K562 (cell line): ENCODE data around the gene SEPTIN1. TPM values are rescaled to one million over a fixed set of nuclear protein-coding genes. Genes with fewer than 3 reads are reported as not detected.

Experiments used
- ATAC-seq: fragments of 200-7000 bp; cut with Tn5 transposase; 3 replicates; pipeline ENCODE4 v1.9.1; 2020; ENCODE audit warnings: moderate library complexity
- BruUV-seq: library from RNA; stranded (reverse); fragments of 400-500 nt; replicated peaks from 2 replicates; lab custom pipeline; 2021; lab: Mats Ljungman, UMichigan
- CTCF ChIA-PET: fragments of 300-600 bp; formaldehyde crosslinking; extraction: SDS; loops from one replicate; lab custom pipeline; 2021; ENCODE audit warnings: low intra/inter-chr PET ratio; lab: Yijun Ruan, JAX
- POLR2A ChIA-PET: fragments of 300-600, 350-650 bp; sonication (Branson Sonifier 250); formaldehyde crosslinking; extraction: SDS; loops from one replicate; lab custom pipeline; 2021; ENCODE audit warnings: antibody characterized with exemption, inconsistent platforms; lab: Yijun Ruan, JAX
- DNase-seq, 4 experiments: peaks; one replicate each; pipeline versions ENCODE4 v3.0.0 to v3.0.0-alpha.2; 2011 to 2018; ENCODE audit warnings: low spot score in 3 of 4, mixed read lengths in 3 of 4; ENCODE audit errors: extremely low read depth in 1 of 4
- FAIRE-seq: peaks from 2 replicates; lab custom pipeline; 2011; peaks lifted over from hg19 to GRCh38; lab: Jason Lieb, UNC
- H2AFZ ChIP-seq: 2 replicates; pipeline ENCODE4 v1.6.0; 2011; ENCODE audit warnings: low read depth, low read length, control low read depth, inconsistent platforms
- H3K27ac ChIP-seq: fragments of 200-600 bp; 3 replicates; pipeline ENCODE4 v1.8.0; 2011; ENCODE audit warnings: low read depth, mild to moderate bottlenecking, control low read depth, inconsistent platforms, low read length, moderate library complexity, mixed read lengths; ENCODE audit errors: extremely low read depth
- H3K27me3 ChIP-seq, 2 experiments: fragments of 300-600 bp in 1 of 2; 2 replicates in 1 of 2; 3 replicates in 1 of 2; pipeline versions ENCODE4 v1.6.0 to v1.8.0; 2011; ENCODE audit warnings: inconsistent platforms in 2 of 2, low read length in 2 of 2, mild to moderate bottlenecking in 1 of 2, mixed read lengths in 1 of 2, moderate library complexity in 1 of 2; ENCODE audit not compliant: control insufficient read depth in 2 of 2, insufficient read depth in 2 of 2
- H3K36me3 ChIP-seq: fragments of 300-600 bp; 3 replicates; pipeline ENCODE4 v1.8.0; 2011; ENCODE audit warnings: mild to moderate bottlenecking, low read length, inconsistent platforms; ENCODE audit not compliant: control insufficient read depth, insufficient read depth
- H3K4me1 ChIP-seq, 2 experiments: fragments of 200-600 bp in 1 of 2; replicated peaks in 1 of 2; 2 replicates in 1 of 2; 3 replicates in 1 of 2; pipeline versions ENCODE4 v1.5.1 to v1.8.0; 2011; ENCODE audit warnings: inconsistent platforms in 2 of 2, low read length in 2 of 2, mild to moderate bottlenecking in 1 of 2, mixed read lengths in 1 of 2, moderate library complexity in 1 of 2; ENCODE audit not compliant: control insufficient read depth in 2 of 2, insufficient read depth in 2 of 2
- H3K4me2 ChIP-seq: 2 replicates; pipeline ENCODE4 v1.6.1; 2011; ENCODE audit warnings: low read length, control low read depth, inconsistent platforms, mixed read lengths; ENCODE audit not compliant: insufficient read depth
- H3K4me3 ChIP-seq: fragments of 200-600 bp; sonication (generic), shearing (Covaris generic); 2 replicates; pipeline ENCODE4 v1.5.1; 2016; ENCODE audit warnings: control low read depth, inconsistent platforms
- H3K79me2 ChIP-seq: fragments of 200-600 bp; 3 replicates; pipeline ENCODE4 v1.8.0; 2011; ENCODE audit warnings: low read length, inconsistent platforms; ENCODE audit not compliant: control insufficient read depth, insufficient read depth
- H3K9ac ChIP-seq, 2 experiments: 2 replicates each; pipeline versions ENCODE4 v1.6.0 to v1.6.1; 2011; ENCODE audit warnings: low read depth in 2 of 2, low read length in 2 of 2, control low read depth in 1 of 2, inconsistent platforms in 1 of 2, mild to moderate bottlenecking in 1 of 2, mixed read lengths in 1 of 2; ENCODE audit not compliant: insufficient read depth in 1 of 2
- H3K9me1 ChIP-seq: one replicate; pipeline ENCODE4 v1.6.0; 2011; ENCODE audit warnings: inconsistent platforms, mild to moderate bottlenecking, low read length, moderate library complexity; ENCODE audit not compliant: control insufficient read depth, insufficient read depth
- H3K9me3 ChIP-seq: replicated peaks from 2 replicates; pipeline ENCODE4 v1.5.1; 2011; ENCODE audit warnings: low read depth, low read length, inconsistent platforms; ENCODE audit not compliant: control insufficient read depth, insufficient read depth
- H4K20me1 ChIP-seq: replicated peaks from 2 replicates; pipeline ENCODE4 v1.6.1; 2011; ENCODE audit warnings: low read length, inconsistent platforms, mixed read lengths; ENCODE audit not compliant: control insufficient read depth, insufficient read depth
- ARID4B ChIP-seq: sonication (generic); formaldehyde crosslinking; IDR thresholded peaks from 2 replicates; pipeline ENCODE4 v1.8.0; 2022; ENCODE audit warnings: mild to moderate bottlenecking, missing genetic modification reagents
- BCOR ChIP-seq: fragments of 450-650 bp; IDR thresholded peaks from 2 replicates; pipeline ENCODE4 v1.6.1; 2016
- CREB1 ChIP-seq, 2 experiments: sonication (generic) in 1 of 2; formaldehyde crosslinking in 1 of 2; IDR thresholded peaks; 2 replicates each; pipeline versions ENCODE4 v1.6.1 to v1.8.0; 2012 to 2022; ENCODE audit warnings: inconsistent platforms in 1 of 2, mild to moderate bottlenecking in 1 of 2, missing genetic modification reagents in 1 of 2, moderate library complexity in 1 of 2
- ESRRA ChIP-seq: fragments of 450-650 bp; IDR thresholded peaks from 2 replicates; pipeline ENCODE4 v1.6.1; 2014; ENCODE audit warnings: low read depth, mild to moderate bottlenecking, moderate library complexity, borderline replicate concordance
- GABPB1 ChIP-seq: sonication (generic); formaldehyde crosslinking; IDR thresholded peaks from 2 replicates; pipeline ENCODE4 v1.8.0; 2022; ENCODE audit warnings: mild to moderate bottlenecking, missing genetic modification reagents
- GATAD2A ChIP-seq: fragments of 450-650 bp; IDR thresholded peaks from 2 replicates; pipeline ENCODE4 v1.6.1; 2017
- KDM5B ChIP-seq: fragments of 200-600 bp; sonication (generic); IDR thresholded peaks from 2 replicates; pipeline ENCODE4 v1.6.1; 2012; ENCODE audit warnings: low read depth, mild to moderate bottlenecking, moderate library complexity, low read length, control low read depth, inconsistent platforms; ENCODE audit not compliant: insufficient replicate concordance
- KLF10 ChIP-seq: fragments of 250-450 bp; sonication (Bioruptor Pico); IDR thresholded peaks from 2 replicates; pipeline ENCODE4 v1.6.1; 2021; ENCODE audit warnings: matching md5 sums
- MAFF ChIP-seq: IDR thresholded peaks from 2 replicates; pipeline ENCODE4 v1.6.1; 2012; ENCODE audit warnings: low read length, improper control_type of control experiment
- MAZ ChIP-seq, 2 experiments: fragments of 450-650 bp in 1 of 2; sonication (generic) in 1 of 2; formaldehyde crosslinking; IDR thresholded peaks in 1 of 2; conservative IDR thresholded peaks in 1 of 2; 2 replicates each; pipeline versions ENCODE4 v1.4.0 to v1.5.0; 2020; ENCODE audit warnings: mild to moderate bottlenecking in 1 of 2, missing genetic modification reagents in 1 of 2
- PHB ChIP-seq: fragments of 250-450 bp; sonication (Bioruptor Pico); IDR thresholded peaks from 2 replicates; pipeline ENCODE4 v1.5.0; 2021
- POLR2B ChIP-seq: fragments of 450-650 bp; IDR thresholded peaks from 2 replicates; pipeline ENCODE4 v1.6.1; 2018; ENCODE audit warnings: low read depth; ENCODE audit not compliant: partially characterized antibody
- SMARCA4 ChIP-seq: fragments of 450-650 bp; IDR thresholded peaks from 2 replicates; pipeline ENCODE4 v1.6.1; 2016
- SMARCA5 ChIP-seq: fragments of 450-650 bp; IDR thresholded peaks from 2 replicates; pipeline ENCODE4 v1.6.1; 2016
- TCF15 ChIP-seq: fragments of 250-450 bp; sonication (Bioruptor Pico); IDR thresholded peaks from 2 replicates; pipeline ENCODE4 v1.8.0; 2022; ENCODE audit warnings: moderate library complexity, mild to moderate bottlenecking, inconsistent platforms
- XRCC4 ChIP-seq: IDR thresholded peaks from one replicate; pipeline ENCODE4 v1.6.1; 2011; ENCODE audit not compliant: insufficient read depth, insufficient read length; ENCODE audit errors: extremely low read depth
- XRCC5 ChIP-seq: fragments of 200-400 bp; formaldehyde crosslinking; IDR thresholded peaks from 2 replicates; pipeline ENCODE4 v1.6.1; 2017; ENCODE audit warnings: low read depth, mild to moderate bottlenecking, low read length
- ZNF143 ChIP-seq: sonication (generic); formaldehyde crosslinking; IDR thresholded peaks from 2 replicates; pipeline ENCODE4 v1.9.0; 2022; ENCODE audit warnings: mild to moderate bottlenecking, missing genetic modification reagents
- ZNF57 ChIP-seq: fragments of 450-650 bp; formaldehyde crosslinking; IDR thresholded peaks from 2 replicates; pipeline ENCODE4 v1.4.0; 2020; ENCODE audit warnings: mild to moderate bottlenecking, moderate library complexity
- ZNF764 ChIP-seq: fragments of 250-450 bp; sonication (Bioruptor Pico); IDR thresholded peaks from 2 replicates; pipeline ENCODE4 v1.4.0; 2020; ENCODE audit warnings: low read depth, mild to moderate bottlenecking, moderate library complexity
- WGBS: fragments of 100-300 bp; shearing (Covaris generic); methylation state at CpG from one replicate; pipeline ENCODE4 v1.1.6; 2016; ENCODE audit warnings: low coverage, mixed read lengths; ENCODE audit not compliant: insufficient coverage; ENCODE audit errors: missing lambda C conversion rate; 5-methylcytosine and 5-hydroxymethylcytosine counted together
- in situ Hi-C: fragments of 300-500 bp; cut with MboI; formaldehyde crosslinking; loops from 4 replicates; pipeline ENCODE4 v1.15.0; 2018; ENCODE audit warnings: inconsistent platforms, mixed read lengths
- intact Hi-C: fragments of 100-400 bp; cut with micrococcal nuclease; formaldehyde crosslinking; loops from 2 replicates; pipeline ENCODE4 v1.14.2; 2022
- polyA plus RNA-seq, 8 experiments: library from polyadenylated mRNA; depleted of rRNA in 4 of 8; stranded (reverse) in 5 of 8; unstranded in 3 of 8; fragments of >200 nt; fragmentation: Nextera tagmentation in 2 of 8; fragmentation: Illumina TruSeq in 1 of 8; extraction: Ambion mirVana in 2 of 8; extraction: Trizol in 1 of 8; gene quantifications; 2 replicates each; pipeline versions ENCODE4 v1.2.1 to v1.2.3, GENCODE V29; 2011 to 2014; ENCODE audit warnings: inconsistent platforms in 1 of 8, missing spikeins in 1 of 8
- total RNA-seq, 7 experiments: library from RNA; depleted of rRNA in 6 of 7; stranded (reverse); fragments of >200 nt in 6 of 7; fragmentation: Illumina TruSeq in 2 of 7; extraction: Trizol in 2 of 7; gene quantifications; 2 replicates each; pipeline versions ENCODE4 v1.2.1 to v1.2.3, GENCODE V29; 2011 to 2021; ENCODE audit warnings: low replicate concordance in 1 of 7

Gene SEPTIN1
- total and polyA plus RNA-seq, 9 of the 15 experiments (the other 6 are each of a cell fraction or from before 2014, with no cell fraction given) = 0.23 to 5.6 (median 1.7) TPM; not detected in 1

GRCh38 chr16:30406795-30407101 lies 24.4 kb upstream of the SEPTIN1 start:
- H2AFZ ChIP-seq = peak overlapping the region; percentile 96
- peaks cover 17 to 28% of the 10 kb centered on the region in 2 experiments; a peak in 4 of 5 replicates for H3K4me1 ChIP-seq
- no peak; the same call in 2 of the 3 replicates for ATAC-seq
- no TSS peak for BruUV-seq
- peaks cover 22% of the 10 kb centered on the region; the same call in 2 of the 3 replicates for H3K36me3 ChIP-seq
- POLR2A ChIA-PET = interaction anchor here (0.6 to 1.7 kb wide), 7 partner anchors 9 to 252 kb away, joined by 3 to 9 read pairs (median 3); partner anchors contain the start of genes CD2BP2 and DCTPP1
- no peak for FAIRE-seq
- DNase-seq = no peak
- CTCF ChIA-PET = no interaction called here
- H3K27me3 ChIP-seq = no peaks in the 10 kb centered on the region
- 21% methylated on average over 14 of the region's 14 CpGs for WGBS
- no peaks in the 10 kb centered on the region for H4K20me1 ChIP-seq
- H3K27ac ChIP-seq = peak overlapping the region; percentile 81
- peak overlapping the region; percentile 80 for H3K4me3 ChIP-seq
- H3K79me2 ChIP-seq = peaks cover 25% of the 10 kb centered on the region; the same call in 2 of the 3 replicates
- intact Hi-C loops (loop anchor here (5.0 kb wide), 2 partner anchors 34 to 49 kb away; partner anchors contain the start of genes CD2BP2, MYL11 and TBC1D10B), in situ Hi-C loops (loop anchor here (10.0 kb wide), 1 partner anchor 212 kb away; the partner anchor contains the start of genes BOLA2B, SLX1A and SULT1A3)
- H3K9ac ChIP-seq = peak overlapping the region; percentile 69 to 97
- peak overlapping the region; percentile 97 for H3K4me2 ChIP-seq
- no peaks in the 10 kb centered on the region for H3K9me3 ChIP-seq
- no peaks in the 10 kb centered on the region for H3K9me1 ChIP-seq
- TF ChIP-seq SMARCA5 (0 out of 2 replicates have a peak, but pooled peaks have one; percentile 46), BCOR (peak; percentile 70; the same call in 1 of the 2 replicates), POLR2B (peak; percentile 5), ESRRA (0 out of 2 replicates have a peak, but pooled peaks have one; percentile 5), PHB (CRISPR knock-in tag) (no peak), XRCC5 (no peak), XRCC4 (no peak), KDM5B (no peak), SMARCA4 (peak; percentile 58; the same call in 1 of the 2 replicates), ZNF57 (no peak), GABPB1 (CRISPR knock-in tag) (peak; percentile 17; the same call in 1 of the 2 replicates), TCF15 (CRISPR knock-in tag) (0 out of 2 replicates have a peak, but pooled peaks have one; percentile 23), CREB1 (IDR thresholded peaks at IDR 0.05) (no peak), CREB1 (CRISPR knock-in tag; IDR thresholded peaks at IDR 0.05) (0 out of 2 replicates have a peak, but pooled peaks have one; percentile 31), ARID4B (CRISPR knock-in tag) (no peak), ZNF143 (no peak), MAFF (no peak), KLF10 (no peak), MAZ (CRISPR knock-in tag; conservative IDR thresholded peaks at IDR 0.05 in 1 of 2, IDR thresholded peaks at IDR 0.05 in 1 of 2) (0 out of 4 replicates have a peak, but pooled peaks of 1 of the 2 experiments have one; percentile 12), ZNF764 (CRISPR knock-in tag) (no peak), GATAD2A (peak; percentile 46; the same call in 1 of the 2 replicates)
